ENCODE measurements around the gene OTOS.
A peak's percentile ranks its signal among the peaks of the same experiment; 100 is the strongest.

Gene OTOS

DNA sequence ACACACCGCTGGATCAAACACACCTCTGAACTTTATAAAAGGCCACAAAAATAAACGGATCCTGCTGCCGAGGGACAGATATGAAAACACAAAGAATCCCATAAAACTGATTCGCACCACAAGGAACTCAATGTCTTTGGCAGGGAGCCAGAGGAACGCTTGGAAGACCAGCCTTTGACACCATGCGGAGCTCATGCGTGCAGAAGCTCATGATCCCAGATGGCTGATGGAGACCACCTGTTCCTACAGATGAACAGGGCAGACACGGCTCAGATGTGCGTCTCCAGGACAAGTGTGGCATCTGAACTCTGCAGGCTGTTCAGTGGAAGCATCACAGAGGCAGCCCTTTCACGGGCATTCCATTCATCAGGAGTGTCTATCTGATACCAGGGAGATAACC, 29.2 kb downstream of the OTOS start:
- no peak for DNase-seq

DNA sequence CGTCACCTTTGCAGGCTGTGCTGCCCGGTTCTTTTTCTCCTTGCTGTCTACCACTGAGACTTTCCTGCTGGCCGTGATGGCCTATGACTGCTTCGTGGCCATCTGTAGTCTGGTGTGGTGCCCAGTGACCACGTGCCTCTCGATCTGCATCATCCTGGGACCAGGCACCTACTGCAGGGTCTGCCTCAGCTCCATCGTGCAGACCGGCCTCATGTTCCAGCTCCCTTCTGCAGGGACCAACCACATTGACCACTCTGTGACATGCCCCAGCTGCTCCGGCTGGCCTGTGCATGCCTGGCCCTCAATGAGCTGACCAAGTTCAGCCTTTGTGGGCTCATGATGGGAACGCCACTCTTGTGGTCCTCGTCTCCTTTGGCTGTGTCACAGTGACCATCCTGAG, 31.1 kb downstream of the OTOS start:
- no peak for DNase-seq

DNA sequence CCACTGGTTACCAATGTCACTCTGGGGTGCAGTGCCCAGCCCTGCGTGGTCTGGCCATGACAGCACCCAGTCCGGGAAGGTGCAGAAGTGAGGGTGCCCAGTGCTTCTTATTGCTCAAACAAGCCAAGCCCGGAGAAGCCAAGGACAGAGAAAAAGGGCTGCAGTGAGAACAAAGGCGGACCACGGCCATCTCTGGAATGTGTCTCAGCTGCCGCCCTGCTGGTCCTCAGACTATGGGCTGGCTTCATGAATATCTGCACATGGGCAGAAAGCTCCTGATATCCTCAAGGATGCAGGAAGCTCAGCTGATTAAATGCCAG, 33.0 kb downstream of the OTOS start:
- DNase-seq = no peak

DNA sequence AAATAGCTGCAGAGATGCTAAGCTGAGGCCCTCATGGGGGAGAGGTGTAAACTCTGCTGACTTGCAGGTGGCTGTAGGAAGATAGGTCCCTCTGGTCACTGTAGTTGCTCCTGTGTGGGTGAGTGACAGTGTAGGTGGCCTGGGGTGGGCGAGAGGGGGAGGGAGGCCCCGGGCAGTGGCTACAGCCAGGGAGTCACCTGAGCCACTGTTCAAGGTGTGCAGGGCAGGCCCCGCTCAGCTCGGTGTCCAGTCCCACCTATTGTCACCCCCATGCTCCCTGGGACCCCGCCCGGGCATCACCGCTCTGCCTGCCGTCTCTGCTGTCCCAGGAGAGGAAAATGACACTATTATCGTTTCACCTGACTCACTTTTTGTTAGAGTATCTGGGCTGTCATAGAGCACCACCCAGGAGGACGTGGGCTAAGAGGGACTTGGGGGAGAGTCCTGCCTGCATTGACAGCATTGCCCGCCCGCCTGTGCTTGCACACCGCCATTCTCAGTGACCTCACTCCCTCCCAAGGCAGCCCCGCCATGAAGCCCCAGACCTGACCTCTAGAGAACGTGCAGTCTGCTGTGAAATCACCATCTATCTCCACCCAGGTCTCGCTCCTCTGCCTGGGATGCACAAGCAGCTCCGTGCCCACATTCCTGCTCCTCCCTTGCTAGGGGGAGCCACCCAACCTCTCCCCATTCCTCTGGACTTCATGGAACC, 33.5 kb downstream of the OTOS start:
- no peak for DNase-seq

DNA sequence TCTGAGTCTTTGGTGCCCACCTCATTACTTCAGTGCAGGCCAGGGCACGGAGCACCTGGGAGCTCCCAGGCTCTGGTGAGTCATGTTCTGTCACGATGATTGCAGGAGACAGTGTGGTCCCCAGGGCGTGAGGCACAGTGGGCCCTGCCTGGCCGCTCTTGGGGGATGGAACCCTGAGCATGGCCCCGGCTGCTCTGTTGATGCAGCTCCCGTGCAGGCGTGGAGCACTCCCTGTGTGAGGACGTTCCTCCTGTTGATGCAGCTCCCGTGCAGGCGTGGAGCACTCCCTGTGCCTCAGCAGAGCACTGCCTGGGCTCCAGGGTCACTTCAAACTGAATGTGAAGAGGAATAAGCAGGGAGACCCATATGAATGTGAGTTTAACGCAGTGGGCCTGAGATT, 34.5 kb downstream of the OTOS start:
- no peak for DNase-seq

DNA sequence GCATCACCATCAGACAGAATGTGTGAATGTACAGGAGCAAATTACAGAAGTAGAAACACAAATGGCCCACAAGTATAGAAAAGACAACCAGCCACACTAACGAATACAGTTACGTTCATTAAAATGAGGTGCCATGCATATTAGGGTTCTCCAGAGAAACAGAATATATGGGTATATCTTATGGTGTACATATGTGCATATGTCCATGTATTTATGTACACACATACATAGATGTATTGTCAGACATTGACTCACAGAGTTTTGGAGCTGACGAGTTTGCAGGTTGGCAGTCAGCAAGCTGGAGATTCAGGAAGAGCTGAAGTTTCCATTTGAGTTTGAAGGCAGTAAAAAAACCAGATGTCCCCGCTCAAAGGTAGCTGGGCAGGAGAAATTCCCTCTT, 37.3 kb downstream of the OTOS start:
- no peak for DNase-seq

DNA sequence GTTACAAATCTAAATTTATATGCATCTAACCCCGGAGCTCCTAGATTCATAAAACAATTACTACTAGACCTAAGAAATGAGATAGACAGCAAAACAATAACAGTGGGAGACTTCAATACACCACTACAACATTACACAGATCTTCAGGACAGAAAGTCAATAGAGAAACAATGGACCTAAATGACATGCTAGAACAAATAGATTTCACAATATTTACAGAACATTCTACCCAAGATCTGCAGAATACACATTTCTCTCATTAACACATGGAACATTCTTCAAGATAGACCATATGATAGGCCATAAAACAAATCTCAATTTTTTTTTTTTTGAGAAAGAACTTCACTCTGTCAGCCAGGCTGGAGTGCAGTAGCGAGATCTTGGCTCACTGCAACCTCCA, 42.1 kb downstream of the OTOS start:
- no peak for DNase-seq

DNA sequence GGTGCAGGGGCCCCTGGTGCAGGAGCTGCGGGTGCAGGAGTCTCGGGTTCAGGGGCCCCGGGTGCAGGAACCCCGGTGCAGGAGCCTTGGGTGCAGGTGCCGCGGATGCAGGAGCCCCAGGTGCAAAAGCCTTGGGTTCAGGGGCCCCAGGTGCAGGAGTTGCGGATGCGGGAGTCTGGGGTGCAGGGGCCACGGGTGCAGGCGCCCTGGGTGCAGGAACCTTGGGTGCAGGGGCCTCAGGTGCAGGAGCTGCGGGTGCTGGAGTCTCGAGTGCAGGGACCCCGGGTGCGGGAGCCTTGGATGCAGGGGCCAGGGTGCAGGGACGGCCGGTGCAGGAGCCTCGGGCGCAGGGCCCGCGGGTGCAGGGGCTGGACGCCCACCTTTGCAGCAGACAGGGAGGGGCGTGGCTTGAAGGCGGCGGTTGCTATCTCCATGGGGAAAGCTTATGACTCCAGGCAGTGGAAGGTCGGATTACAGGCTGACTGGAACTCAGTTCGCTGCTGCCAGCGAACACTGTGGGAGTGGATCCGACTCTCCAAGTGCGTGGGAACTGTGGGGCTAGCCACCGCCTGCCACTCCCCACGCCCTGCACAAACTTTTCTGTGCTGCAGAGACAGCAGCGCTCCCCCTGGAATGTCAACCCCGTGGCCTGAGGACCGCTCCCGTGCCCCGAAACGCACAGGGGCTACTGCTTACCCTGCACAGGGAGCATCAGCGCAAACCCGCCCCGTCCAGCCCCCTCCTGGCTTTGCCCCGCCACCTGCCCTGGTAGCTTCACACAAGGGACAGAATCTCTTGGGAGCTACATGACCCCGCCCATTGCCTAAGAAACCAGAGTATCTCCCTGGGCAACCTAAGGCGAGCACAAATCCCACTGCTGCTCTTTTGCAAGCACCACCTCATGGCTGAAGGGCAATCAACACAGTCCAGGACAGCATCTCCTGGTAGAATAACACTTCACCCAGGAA, 44.6 kb downstream of the OTOS start:
- DNase-seq = peak in 1 of 2 experiments; percentile 23

DNA sequence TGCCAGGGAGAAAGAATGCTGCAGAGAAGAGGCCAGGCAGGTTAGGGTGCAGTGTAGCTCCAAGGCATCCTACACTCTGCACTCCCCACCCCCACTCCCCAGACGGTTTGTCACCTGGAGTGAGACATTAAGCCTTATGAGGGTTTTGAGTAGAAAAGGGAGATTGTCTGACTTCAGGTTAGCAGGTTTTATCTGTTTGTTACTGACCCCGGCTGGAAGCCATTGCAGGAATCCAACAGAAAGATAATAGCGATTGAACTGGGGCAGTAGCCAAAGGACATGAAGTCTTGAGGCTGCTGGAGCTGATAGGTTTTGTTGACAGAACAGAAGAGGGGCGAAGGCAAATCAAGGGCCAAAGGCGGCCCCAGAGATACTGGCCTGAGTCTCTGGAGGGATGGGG, 51.2 kb downstream of the OTOS start:
- no peak for DNase-seq
